HCT116 (cell line): ENCODE measurements around the gene ITPK1. TPM values are rescaled to one million over a fixed set of nuclear protein-coding genes. Genes with fewer than 3 reads are reported as not detected.

ENCODE experiments used
- ATAC-seq: fragments of 200-7000 bp; cut with Tn5 transposase; 2 replicates; pipeline ENCODE4 v1.9.1; 2020; ENCODE audit warnings: mild to moderate bottlenecking, moderate library complexity
- BruUV-seq: library from RNA; stranded (reverse); fragments of 400-500 nt; replicated peaks from 2 replicates; lab custom pipeline; 2021; lab: Mats Ljungman, UMichigan
- CTCF ChIA-PET: fragments of 300-600 bp; sonication (Branson Sonifier 250); formaldehyde crosslinking; loops from one replicate; lab custom pipeline; 2021; ENCODE audit warnings: antibody characterized with exemption; lab: Charles Lee
- POLR2A ChIA-PET: fragments of 300-600, 350-600 bp; sonication (Branson Sonifier 250); formaldehyde crosslinking; loops from one replicate; lab custom pipeline; 2021; ENCODE audit warnings: antibody characterized with exemption; lab: Charles Lee
- RAD21 ChIA-PET, 2 experiments: fragments of 300-600 bp; sonication (Branson Sonifier 250); formaldehyde crosslinking; loops; one replicate each; lab custom pipeline; 2023; ENCODE audit warnings: low total read pairs in 2 of 2; ENCODE audit not compliant: uncharacterized antibody in 2 of 2, unreplicated experiment in 2 of 2, low non-redundant PET in 1 of 2; lab: Charles Lee
- DNase-seq: peaks from one replicate; pipeline ENCODE4 v3.0.0-alpha.2; 2010; ENCODE audit warnings: low read depth, low spot score
- H2AFZ ChIP-seq: fragments of 200-600 bp; shearing (Covaris generic), sonication (generic); 2 replicates; pipeline ENCODE4 v1.6.1; 2017; ENCODE audit warnings: low read depth, mixed run types, mixed read lengths, antibody characterized with exemption, low read length; ENCODE audit not compliant: poor library complexity, severe bottlenecking
- H3K27ac ChIP-seq: 2 replicates; pipeline ENCODE4 v1.5.1; 2012; ENCODE audit warnings: low read depth, low read length
- H3K27me3 ChIP-seq: fragments of 200-600 bp; sonication (generic); 2 replicates; pipeline ENCODE4 v1.6.1; 2016; ENCODE audit warnings: mixed run types, low read length, mixed read lengths; ENCODE audit not compliant: insufficient read depth
- H3K36me3 ChIP-seq, 2 experiments: fragments of 200-500 bp in 1 of 2; fragments of 200-600 bp in 1 of 2; sonication (Bioruptor generic) in 1 of 2; sonication (generic) in 1 of 2; 2 replicates each; pipeline versions ENCODE4 v1.5.1 to v1.6.1; 2014 to 2016; ENCODE audit warnings: low read length in 2 of 2, inconsistent platforms in 1 of 2, mixed read lengths in 1 of 2, mixed run types in 1 of 2; ENCODE audit not compliant: insufficient read depth in 2 of 2, control insufficient read depth in 1 of 2
- H3K4me1 ChIP-seq, 2 experiments: fragments of 200-600 bp in 1 of 2; sonication (generic) in 1 of 2; 2 replicates each; pipeline versions ENCODE4 v1.5.1 to v1.6.1; 2012 to 2017; ENCODE audit warnings: low read length in 2 of 2, inconsistent platforms in 1 of 2, mild to moderate bottlenecking in 1 of 2, mixed read lengths in 1 of 2, mixed run types in 1 of 2, moderate library complexity in 1 of 2; ENCODE audit not compliant: insufficient read depth in 2 of 2, control insufficient read depth in 1 of 2
- H3K4me2 ChIP-seq: fragments of 200-600 bp; sonication (generic); 2 replicates; pipeline ENCODE4 v1.6.1; 2017; ENCODE audit warnings: mixed run types, low read length, mixed read lengths
- H3K4me3 ChIP-seq, 2 experiments: fragments of 200-600 bp in 1 of 2; sonication (generic) in 1 of 2; replicated peaks in 1 of 2; 2 replicates each; pipeline ENCODE4 v1.5.1; 2011 to 2016; ENCODE audit warnings: low read length in 2 of 2, control low read depth in 1 of 2, low read depth in 1 of 2, mild to moderate bottlenecking in 1 of 2, mixed read lengths in 1 of 2, mixed run types in 1 of 2
- H3K79me2 ChIP-seq: fragments of 200-600 bp; sonication (generic); 2 replicates; pipeline ENCODE4 v1.6.1; 2017; ENCODE audit warnings: mild to moderate bottlenecking, mixed run types, low read length, moderate library complexity, mixed read lengths; ENCODE audit not compliant: insufficient read depth
- H3K9ac ChIP-seq: fragments of 200-600 bp; sonication (generic); 2 replicates; pipeline ENCODE4 v1.6.1; 2016; ENCODE audit warnings: low read length, mixed read lengths
- H3K9me2 ChIP-seq: fragments of 200-600 bp; sonication (generic), shearing (Covaris generic); 2 replicates; pipeline ENCODE4 v1.6.1; 2017; ENCODE audit warnings: mixed run types, mild to moderate bottlenecking, moderate library complexity; ENCODE audit not compliant: insufficient read depth
- H3K9me3 ChIP-seq, 2 experiments: fragments of 200-500 bp in 1 of 2; fragments of 200-600 bp in 1 of 2; sonication (Bioruptor generic) in 1 of 2; sonication (generic) in 1 of 2; 2 replicates each; pipeline ENCODE4 v1.6.1; 2014 to 2017; ENCODE audit warnings: low read length in 2 of 2, mixed read lengths in 2 of 2, inconsistent platforms in 1 of 2, low read depth in 1 of 2, mild to moderate bottlenecking in 1 of 2, mixed run types in 1 of 2, moderate library complexity in 1 of 2; ENCODE audit not compliant: control insufficient read depth in 1 of 2, insufficient read depth in 1 of 2
- H4K20me1 ChIP-seq: fragments of 200-600 bp; sonication (generic), shearing (Covaris generic); 2 replicates; pipeline ENCODE4 v1.6.1; 2017; ENCODE audit warnings: mixed run types, mild to moderate bottlenecking, moderate library complexity; ENCODE audit not compliant: insufficient read depth
- CEBPB ChIP-seq: IDR thresholded peaks from 2 replicates; pipeline ENCODE4 v1.6.1; 2012; ENCODE audit warnings: low read depth
- CTCF ChIP-seq, 3 experiments: fragments of 200-600 bp in 1 of 3; sonication (generic) in 1 of 3; IDR thresholded peaks in 2 of 3; conservative IDR thresholded peaks in 1 of 3; 2 replicates each; pipeline ENCODE4 v1.5.1; 2012 to 2017; ENCODE audit warnings: low read depth in 2 of 3, low read length in 2 of 3, antibody characterized with exemption in 1 of 3, borderline replicate concordance in 1 of 3, control low read depth in 1 of 3, mild to moderate bottlenecking in 1 of 3, mixed read lengths in 1 of 3, mixed run types in 1 of 3, moderate library complexity in 1 of 3; ENCODE audit not compliant: insufficient read depth in 1 of 3
- EZH2 ChIP-seq: fragments of 200-600 bp; sonication (generic); IDR thresholded peaks from 2 replicates; pipeline ENCODE4 v1.6.1; 2017; ENCODE audit warnings: antibody characterized with exemption, mixed run types
- EZH2phosphoT487 ChIP-seq: fragments of 200-600 bp; IDR thresholded peaks from 2 replicates; pipeline ENCODE4 v1.6.1; 2018; ENCODE audit warnings: antibody characterized with exemption, borderline replicate concordance
- FOSL1 ChIP-seq: IDR thresholded peaks from 2 replicates; pipeline ENCODE4 v1.6.1; 2012; ENCODE audit warnings: low read depth
- JUND ChIP-seq: IDR thresholded peaks from 2 replicates; pipeline ENCODE4 v1.6.1; 2012
- MAX ChIP-seq: IDR thresholded peaks from 2 replicates; pipeline ENCODE4 v1.6.1; 2012
- POLR2AphosphoS5 ChIP-seq: IDR thresholded peaks from 2 replicates; pipeline ENCODE4 v1.6.1; 2011; ENCODE audit warnings: mild to moderate bottlenecking, low read depth, low read length, moderate library complexity
- RAD21 ChIP-seq: IDR thresholded peaks from 2 replicates; pipeline ENCODE4 v1.6.1; 2012; ENCODE audit warnings: low read depth, mild to moderate bottlenecking
- REST ChIP-seq: IDR thresholded peaks from 2 replicates; pipeline ENCODE4 v1.6.1; 2012; ENCODE audit warnings: low read depth
- SIN3A ChIP-seq: IDR thresholded peaks from 2 replicates; pipeline ENCODE4 v1.6.1; 2012; ENCODE audit warnings: low read depth
- SRF ChIP-seq: IDR thresholded peaks from 2 replicates; pipeline ENCODE4 v1.6.1; 2012; ENCODE audit warnings: low read depth
- YY1 ChIP-seq: IDR thresholded peaks from 2 replicates; pipeline ENCODE4 v1.6.1; 2011; ENCODE audit warnings: low read length, low read depth, moderate library complexity, mild to moderate bottlenecking; ENCODE audit not compliant: insufficient replicate concordance; ENCODE audit errors: extremely low read depth
- ZBTB33 ChIP-seq: IDR thresholded peaks from 2 replicates; pipeline ENCODE4 v1.6.1; 2011; ENCODE audit warnings: mild to moderate bottlenecking, low read length, moderate library complexity; ENCODE audit not compliant: insufficient replicate concordance; ENCODE audit errors: extremely low read depth
- ZFX ChIP-seq: fragments of 450-650 bp; IDR thresholded peaks from 2 replicates; pipeline ENCODE4 v1.6.1; 2017
- ZNF274 ChIP-seq: fragments of 200-500 bp; sonication (Bioruptor generic); IDR thresholded peaks from 2 replicates; pipeline ENCODE4 v1.6.1; 2014; ENCODE audit warnings: mild to moderate bottlenecking, low read depth, low read length, inconsistent platforms
- intact Hi-C: fragments of 100-400 bp; cut with micrococcal nuclease; formaldehyde crosslinking; loops from 2 replicates; pipeline ENCODE4 v1.10.0; 2022
- total RNA-seq: library from RNA; stranded (reverse); gene quantifications from one replicate; pipeline ENCODE4 v1.2.1, GENCODE V29; 2021; ENCODE audit not compliant: unreplicated experiment

The ITPK1 gene
- total RNA-seq, 1 experiment from 2014 or later = 70.2 TPM

GRCh38 chr14:93122826-93123225 is 7.1 kb upstream of the ITPK1 start:
- Histone ChIP-seq H3K27me3 (no peaks in the 10 kb centered on the region), H3K27ac (no peak overlapping the region), H3K4me3 (no peak overlapping the region), H3K36me3 (no peaks in the 10 kb centered on the region), H3K4me1 (no peaks in the 10 kb centered on the region), H3K9ac (no peak overlapping the region), H4K20me1 (no peaks in the 10 kb centered on the region), H2AFZ (no peak overlapping the region), H3K9me3 (no peaks in the 10 kb centered on the region), H3K79me2 (no peaks in the 10 kb centered on the region), H3K9me2 (no peaks in the 10 kb centered on the region), H3K4me2 (no peak overlapping the region)
- ChIA-PET CTCF (interaction anchor here (0.9 kb wide), 1 partner anchor 17 kb away, joined by 4 read pairs; no protein-coding TSS in a partner anchor), RAD21 (no interaction called here), POLR2A (no interaction called here)
- TF ChIP-seq EZH2phosphoT487 = no peak
- no peak for TF ChIP-seq CTCF (IDR thresholded peaks at IDR 0.05 in 2 of 3, conservative IDR thresholded peaks at IDR 0.05 in 1 of 3; ENCODE audit: borderline replicate concordance in 1 of 3, insufficient read depth in 1 of 3, low read depth in 2 of 3, low read length in 2 of 3)
- no peak for TF ChIP-seq REST
- TF ChIP-seq JUND = no peak
- no peak for TF ChIP-seq ZNF274
- no peak for TF ChIP-seq SRF
- TF ChIP-seq ZBTB33 = no peak
- TF ChIP-seq POLR2AphosphoS5 = no peak
- no peak for TF ChIP-seq EZH2
- TF ChIP-seq MAX = no peak
- TF ChIP-seq FOSL1 = no peak
- TF ChIP-seq ZFX = no peak
- no peak for TF ChIP-seq CEBPB
- TF ChIP-seq RAD21 = no peak
- TF ChIP-seq YY1 = no peak
- TF ChIP-seq SIN3A = no peak
- ATAC-seq (no peak), DNase-seq (no peak)
- intact Hi-C loops = no loop called here
- no TSS peak for BruUV-seq
